A549 (cell line): ENCODE measurements around the gene HLCS. TPM values are rescaled to one million over a fixed set of nuclear protein-coding genes. Genes with fewer than 3 reads are reported as not detected.
A peak's percentile ranks its signal among the peaks of the same experiment; 100 is the strongest.

ENCODE experiments used
- ATAC-seq, 2 experiments: fragments of 200-7000 bp in 1 of 2; fragments of >200 bp in 1 of 2; cut with Nextera tagmentation in 1 of 2; cut with Tn5 transposase in 1 of 2; 3 replicates each; pipeline versions ENCODE4 v1.8.0 to v1.9.1; 2018 to 2020; ENCODE audit warnings: mild to moderate bottlenecking in 1 of 2, moderate library complexity in 1 of 2
- CTCF ChIA-PET: fragments of 300-600 bp; sonication (Branson Sonifier 250); formaldehyde crosslinking; extraction: SDS; loops from one replicate; lab custom pipeline; 2021; ENCODE audit warnings: antibody characterized with exemption, inconsistent platforms; lab: Yijun Ruan, JAX
- POLR2A ChIA-PET: fragments of 350-600 bp; formaldehyde crosslinking; extraction: SDS; loops from one replicate; lab custom pipeline; 2021; ENCODE audit warnings: antibody characterized with exemption, inconsistent platforms; lab: Yijun Ruan, JAX
- DNase-seq, 2 experiments: peaks; one replicate each; pipeline versions ENCODE4 v3.0.0 to v3.0.0-alpha.2; 2011 to 2016; ENCODE audit warnings: low read depth in 1 of 2, low spot score in 1 of 2
- FAIRE-seq: peaks from 2 replicates; lab custom pipeline; 2011; peaks lifted over from hg19 to GRCh38; lab: Jason Lieb, UNC
- H3K27ac ChIP-seq, 2 experiments: fragments of >200 bp; sonication (Bioruptor Twin); formaldehyde crosslinking; 3 replicates each; pipeline ENCODE4 v1.5.1; 2016 to 2017
- H3K4me1 ChIP-seq: fragments of >200 bp; sonication (Bioruptor Twin); formaldehyde crosslinking; 3 replicates; pipeline ENCODE4 v1.6.1; 2016
- H3K4me2 ChIP-seq: fragments of >200 bp; sonication (Bioruptor Twin); formaldehyde crosslinking; 3 replicates; pipeline ENCODE4 v1.6.1; 2016
- H3K4me3 ChIP-seq: fragments of >200 bp; sonication (Bioruptor Twin); formaldehyde crosslinking; 3 replicates; pipeline ENCODE4 v1.5.1; 2016
- H3K9me3 ChIP-seq: fragments of >200 bp; sonication (Bioruptor Twin); formaldehyde crosslinking; 3 replicates; pipeline ENCODE4 v1.6.1; 2016
- BHLHE40 ChIP-seq: IDR thresholded peaks from 2 replicates; pipeline ENCODE4 v1.6.1; 2012; ENCODE audit warnings: low read depth, low read length, inconsistent platforms
- CHD2 ChIP-seq: fragments of 150-350 bp; IDR thresholded peaks from 2 replicates; pipeline ENCODE4 v1.6.1; 2014; ENCODE audit warnings: low read length; ENCODE audit not compliant: partially characterized antibody
- E2F6 ChIP-seq: IDR thresholded peaks from 2 replicates; pipeline ENCODE4 v1.6.1; 2012; ENCODE audit warnings: low read depth, borderline replicate concordance
- EHF ChIP-seq: fragments of 250-450 bp; sonication (Bioruptor Pico); IDR thresholded peaks from 2 replicates; pipeline ENCODE4 v1.5.0; 2020; ENCODE audit warnings: mild to moderate bottlenecking
- ELK1 ChIP-seq: fragments of 150-350 bp; IDR thresholded peaks from 2 replicates; pipeline ENCODE4 v1.6.1; 2014; ENCODE audit warnings: low read depth, mild to moderate bottlenecking, low read length
- FOSL2 ChIP-seq, 2 experiments: fragments of 450-650 bp in 1 of 2; fragments of >200 bp in 1 of 2; sonication (Bioruptor Twin) in 1 of 2; formaldehyde crosslinking; IDR thresholded peaks; 2 replicates each; pipeline versions ENCODE4 v1.5.0 to v1.6.1; 2016 to 2020; ENCODE audit warnings: mild to moderate bottlenecking in 1 of 2, moderate library complexity in 1 of 2
- HEYL ChIP-seq: fragments of 250-450 bp; sonication (Bioruptor Pico); IDR thresholded peaks from 2 replicates; pipeline ENCODE4 v1.8.0; 2021; ENCODE audit warnings: mild to moderate bottlenecking, moderate library complexity
- HOXA7 ChIP-seq: fragments of 250-450 bp; sonication (Bioruptor Pico); IDR thresholded peaks from 2 replicates; pipeline ENCODE4 v1.5.0; 2020; ENCODE audit warnings: mild to moderate bottlenecking, moderate library complexity
- HOXB13 ChIP-seq: fragments of 250-450 bp; sonication (Bioruptor Pico); IDR thresholded peaks from 2 replicates; pipeline ENCODE4 v1.5.0; 2020; ENCODE audit warnings: low read depth, mild to moderate bottlenecking, moderate library complexity
- KDM5A ChIP-seq: fragments of 200-600 bp; sonication (generic); IDR thresholded peaks from 2 replicates; pipeline ENCODE4 v1.6.1; 2016; ENCODE audit warnings: antibody characterized with exemption, mild to moderate bottlenecking
- MAFK ChIP-seq: fragments of 450-650 bp; IDR thresholded peaks from 2 replicates; pipeline ENCODE4 v1.6.1; 2014; ENCODE audit not compliant: partially characterized antibody
- POLR2A ChIP-seq: IDR thresholded peaks from 2 replicates; pipeline ENCODE4 v1.6.1; 2012; ENCODE audit warnings: mild to moderate bottlenecking, low read length
- RARB ChIP-seq: fragments of 250-450 bp; sonication (Bioruptor Pico); IDR thresholded peaks from 2 replicates; pipeline ENCODE4 v1.8.0; 2021; ENCODE audit warnings: mild to moderate bottlenecking, moderate library complexity
- USF2 ChIP-seq: fragments of 450-650 bp; IDR thresholded peaks from 2 replicates; pipeline ENCODE4 v1.6.1; 2014; ENCODE audit warnings: antibody characterized with exemption
- whole genome bisulfite sequencing: methylation state at CpG from one replicate; pipeline ENCODE4 v1.1.6; 2017; ENCODE audit errors: missing lambda C conversion rate; 5-methylcytosine and 5-hydroxymethylcytosine counted together
- polyA plus RNA-seq, 4 experiments: library from polyadenylated mRNA; depleted of rRNA in 3 of 4; stranded (reverse); fragments of >200 nt; fragmentation: RNase III in 1 of 4; extraction: RNeasy Plus Mini Kit Qiagen cat#74134 plus additional on column Dnase treatment in 1 of 4; gene quantifications; 2 replicates in 3 of 4; 3 replicates in 1 of 4; pipeline ENCODE4 v1.2.3, GENCODE V29; 2011 to 2017
- TF ChIP-seq, protein P1 (sequence below): IDR thresholded peaks from 2 replicates; pipeline ENCODE4 v1.6.1; 2012
- TF ChIP-seq, protein P2 (sequence below): fragments of 200-600 bp; sonication (generic); IDR thresholded peaks from 2 replicates; pipeline ENCODE4 v1.6.1; 2016; ENCODE audit warnings: antibody characterized with exemption, mild to moderate bottlenecking, moderate library complexity

HLCS gene
- polyA plus RNA-seq, 2 of the 4 experiments (the other 2 are of a cell fraction) = 8.4 to 24.3 TPM

DNA sequence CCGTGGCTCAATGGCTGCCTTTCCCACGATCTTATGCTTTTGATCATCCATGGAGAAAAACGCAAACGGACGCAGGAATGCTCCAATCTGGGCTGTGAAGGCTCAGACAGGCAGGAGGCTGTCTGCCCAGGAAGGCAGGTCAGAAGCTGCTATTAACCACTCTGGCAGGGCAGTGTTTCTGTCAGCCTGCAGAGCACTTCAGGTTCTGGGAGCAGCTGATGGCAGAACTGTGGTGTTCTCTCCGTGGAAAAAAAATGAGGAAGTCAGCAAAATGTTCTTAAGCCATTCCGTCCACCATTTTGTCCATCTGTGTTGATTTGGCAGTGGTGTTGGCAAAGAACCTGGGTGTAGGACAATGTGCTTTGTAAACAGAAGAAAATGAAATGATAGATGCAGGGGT lies 175.9 kb downstream of the HLCS start:
- whole genome bisulfite sequencing = 90% methylated on average over 5 of the region's 7 CpGs
- FAIRE-seq = no peak
- ATAC-seq = no peak
- H3K4me1 ChIP-seq = peaks cover 25% of the 10 kb centered on the region
- no peak overlapping the region for H3K4me2 ChIP-seq
- H3K4me3 ChIP-seq = no peak overlapping the region
- H3K27ac ChIP-seq = no peak overlapping the region
- ChIA-PET POLR2A (no interaction called here), CTCF (no interaction called here)
- 0 out of 3 replicates have a peak, but pooled peaks cover 3% of the 10 kb centered on the region for H3K9me3 ChIP-seq
- TF ChIP-seq HEYL (CRISPR knock-in tag) = no peak
- TF ChIP-seq MAFK = peak; percentile 36
- no peak for DNase-seq

GRCh38 chr21:36788120-36788638 lies 178.3 kb downstream of the HLCS start:
- WGBS = 34% methylated on average over 3 of the region's 12 CpGs
- peak; percentile 69 to 88; a peak in 5 of 6 replicates for ATAC-seq
- peaks cover 37% of the 10 kb centered on the region for H3K4me1 ChIP-seq
- H3K9me3 ChIP-seq = no peaks in the 10 kb centered on the region
- no peak for FAIRE-seq
- H3K27ac ChIP-seq = peak overlapping the region; percentile 44 to 82
- peak; percentile 50 to 61 for DNase-seq
- POLR2A ChIA-PET = no interaction called here
- H3K4me2 ChIP-seq = peak overlapping the region; percentile 67
- TF ChIP-seq FOSL2 (IDR thresholded peaks at IDR 0.05) (no peak), FOSL2 (CRISPR knock-in tag; IDR thresholded peaks at IDR 0.05) (peak; percentile 48), HOXB13 (CRISPR knock-in tag) (no peak), RARB (CRISPR knock-in tag) (no peak), HOXA7 (CRISPR knock-in tag) (no peak), BHLHE40 (peak; percentile 82), USF2 (peak; percentile 62; the same call in 1 of the 2 replicates), POLR2A (no peak), EHF (CRISPR knock-in tag) (no peak), KDM5A (no peak), E2F6 (peak; percentile 36; the same call in 1 of the 2 replicates)
- TF ChIP-seq, protein P1, sequence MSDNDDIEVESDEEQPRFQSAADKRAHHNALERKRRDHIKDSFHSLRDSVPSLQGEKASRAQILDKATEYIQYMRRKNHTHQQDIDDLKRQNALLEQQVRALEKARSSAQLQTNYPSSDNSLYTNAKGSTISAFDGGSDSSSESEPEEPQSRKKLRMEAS = peak; percentile 85
- TF ChIP-seq, protein P2, sequence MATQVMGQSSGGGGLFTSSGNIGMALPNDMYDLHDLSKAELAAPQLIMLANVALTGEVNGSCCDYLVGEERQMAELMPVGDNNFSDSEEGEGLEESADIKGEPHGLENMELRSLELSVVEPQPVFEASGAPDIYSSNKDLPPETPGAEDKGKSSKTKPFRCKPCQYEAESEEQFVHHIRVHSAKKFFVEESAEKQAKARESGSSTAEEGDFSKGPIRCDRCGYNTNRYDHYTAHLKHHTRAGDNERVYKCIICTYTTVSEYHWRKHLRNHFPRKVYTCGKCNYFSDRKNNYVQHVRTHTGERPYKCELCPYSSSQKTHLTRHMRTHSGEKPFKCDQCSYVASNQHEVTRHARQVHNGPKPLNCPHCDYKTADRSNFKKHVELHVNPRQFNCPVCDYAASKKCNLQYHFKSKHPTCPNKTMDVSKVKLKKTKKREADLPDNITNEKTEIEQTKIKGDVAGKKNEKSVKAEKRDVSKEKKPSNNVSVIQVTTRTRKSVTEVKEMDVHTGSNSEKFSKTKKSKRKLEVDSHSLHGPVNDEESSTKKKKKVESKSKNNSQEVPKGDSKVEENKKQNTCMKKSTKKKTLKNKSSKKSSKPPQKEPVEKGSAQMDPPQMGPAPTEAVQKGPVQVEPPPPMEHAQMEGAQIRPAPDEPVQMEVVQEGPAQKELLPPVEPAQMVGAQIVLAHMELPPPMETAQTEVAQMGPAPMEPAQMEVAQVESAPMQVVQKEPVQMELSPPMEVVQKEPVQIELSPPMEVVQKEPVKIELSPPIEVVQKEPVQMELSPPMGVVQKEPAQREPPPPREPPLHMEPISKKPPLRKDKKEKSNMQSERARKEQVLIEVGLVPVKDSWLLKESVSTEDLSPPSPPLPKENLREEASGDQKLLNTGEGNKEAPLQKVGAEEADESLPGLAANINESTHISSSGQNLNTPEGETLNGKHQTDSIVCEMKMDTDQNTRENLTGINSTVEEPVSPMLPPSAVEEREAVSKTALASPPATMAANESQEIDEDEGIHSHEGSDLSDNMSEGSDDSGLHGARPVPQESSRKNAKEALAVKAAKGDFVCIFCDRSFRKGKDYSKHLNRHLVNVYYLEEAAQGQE = no peak
- CTCF ChIA-PET = interaction anchor here (0.5 kb wide), 1 partner anchor 8 kb away, joined by 4 read pairs; no protein-coding TSS in a partner anchor
- no peak overlapping the region for H3K4me3 ChIP-seq

- CTCF ChIA-PET = interaction anchor here (0.6 to 1.3 kb wide), 3 partner anchors 17 to 221 kb away, joined by 3 to 5 read pairs (median 3); no protein-coding TSS in a partner anchor
- ATAC-seq (no peak), DNase-seq (no peak), FAIRE-seq (no peak)
- TF ChIP-seq ELK1 (no peak), CHD2 (no peak)
- WGBS = 91% methylated on average over 4 of the region's 4 CpGs
- no peak overlapping the region for H3K4me3 ChIP-seq
- peaks cover 27% of the 10 kb centered on the region for H3K4me1 ChIP-seq
- H3K27ac ChIP-seq = no peak overlapping the region
- H3K4me2 ChIP-seq = no peak overlapping the region
- no peaks in the 10 kb centered on the region for H3K9me3 ChIP-seq
- POLR2A ChIA-PET = no interaction called here
Measured at GRCh38 chr21:36786186-36786585, 180.3 kb downstream of the HLCS start.
